ENCODE measurements around the gene NDUFAF8. TPM values are rescaled to one million over a fixed set of nuclear protein-coding genes. Genes with fewer than 3 reads are reported as not detected.

Gene NDUFAF8
- total and polyA plus RNA-seq, 2 donors (not counting 1 experiment from before 2014, with no cell fraction given): 41.7 to 42.6 TPM

GRCh38 chr17:81270279-81270678, 31.2 kb downstream of the NDUFAF8 start:
- Mint-ChIP-seq H3K27ac (no peak overlapping the region), H3K4me1 (no peaks in the 10 kb centered on the region), H3K9me3 (ENCODE audit: insufficient read depth) (no peaks in the 10 kb centered on the region), H3K4me3 (no peak overlapping the region), H3K27me3 (no peaks in the 10 kb centered on the region)
- WGBS (ENCODE audit: insufficient coverage): 90% methylated on average over 18 of the region's 18 CpGs
- ChIA-PET CTCF (no interaction called here), POLR2A (no interaction called here)
- H3K4me2 ChIP-seq (replicated peaks; ENCODE audit: low read depth, low read length, poor library complexity, severe bottlenecking): no peak overlapping the region
- H3K4me3 ChIP-seq (ENCODE audit: control extremely low read depth in 1 of 5, extremely low read depth in 1 of 5, insufficient read depth in 1 of 5, low read depth in 2 of 5, low read length in 4 of 5): no peak overlapping the region
- DNase-seq (no peak), ATAC-seq (ENCODE audit: low read depth) (no peak)
- H3K27me3 ChIP-seq (replicated peaks in 1 of 4; ENCODE audit: control extremely low read depth in 1 of 4, control insufficient read depth in 3 of 4, insufficient read depth in 4 of 4, low read length in 3 of 4): no peaks in the 10 kb centered on the region
- H3K27ac ChIP-seq (ENCODE audit: low read length in 2 of 2): no peak overlapping the region
- H3K4me1 ChIP-seq (ENCODE audit: control insufficient read depth in 2 of 2, insufficient read depth in 2 of 2, low read length in 2 of 2): no peaks in the 10 kb centered on the region
- H2AFZ ChIP-seq (ENCODE audit: insufficient read depth, low read depth, low read length, poor library complexity, severe bottlenecking): no peak overlapping the region
- no peak overlapping the region for H3K9ac ChIP-seq (ENCODE audit: low read length)
- intact Hi-C loops (cut with micrococcal nuclease): no loop called here
- no peak for TF ChIP-seq CTCF (IDR thresholded peaks at IDR 0.05)
- peaks cover 0 to 62% of the 10 kb centered on the region in 2 experiments for H3K36me3 ChIP-seq (replicated peaks in 1 of 2; ENCODE audit: control extremely low read depth in 1 of 2, control insufficient read depth in 1 of 2, extremely low read depth in 1 of 2, insufficient read depth in 2 of 2, low read length in 1 of 2)
- H4K20me1 ChIP-seq (ENCODE audit: control insufficient read depth, insufficient read depth, low read length, poor library complexity, severe bottlenecking): peaks cover 6% of the 10 kb centered on the region
- H3K79me2 ChIP-seq (ENCODE audit: control insufficient read depth, insufficient read depth, low read length): peaks cover 5% of the 10 kb centered on the region
- no peaks in the 10 kb centered on the region for H3K9me3 ChIP-seq (ENCODE audit: control extremely low read depth in 1 of 3, control insufficient read depth in 2 of 3, insufficient read depth in 1 of 3, low read length in 2 of 3)

- H3K79me2 ChIP-seq (ENCODE audit: control insufficient read depth, insufficient read depth, low read length): peaks cover 10% of the 10 kb centered on the region
- H3K4me1 Mint-ChIP-seq: no peaks in the 10 kb centered on the region
- no peak overlapping the region for H3K27ac Mint-ChIP-seq
- H3K27me3 ChIP-seq (replicated peaks in 1 of 4; ENCODE audit: control extremely low read depth in 1 of 4, control insufficient read depth in 3 of 4, insufficient read depth in 4 of 4, low read length in 3 of 4): no peaks in the 10 kb centered on the region
- no peaks in the 10 kb centered on the region for H3K9me3 Mint-ChIP-seq (ENCODE audit: insufficient read depth)
- ATAC-seq (ENCODE audit: low read depth) (no peak), DNase-seq (no peak)
- H2AFZ ChIP-seq (ENCODE audit: insufficient read depth, low read depth, low read length, poor library complexity, severe bottlenecking): no peak overlapping the region
- no peak overlapping the region for H3K4me2 ChIP-seq (replicated peaks; ENCODE audit: low read depth, low read length, poor library complexity, severe bottlenecking)
- no peak overlapping the region for H3K9ac ChIP-seq (ENCODE audit: low read length)
- TF ChIP-seq CTCF (IDR thresholded peaks at IDR 0.05) (no peak), EZH2 (IDR thresholded peaks at IDR 0.05; ENCODE audit: borderline replicate concordance, insufficient read depth, low read depth, low read length, poor library complexity, severe bottlenecking) (no peak)
- WGBS (ENCODE audit: insufficient coverage): 97% methylated on average over 11 of the region's 12 CpGs
- ChIA-PET CTCF (no interaction called here), POLR2A (no interaction called here)
- peaks cover 0 to 63% of the 10 kb centered on the region in 2 experiments for H3K36me3 ChIP-seq (replicated peaks in 1 of 2; ENCODE audit: control extremely low read depth in 1 of 2, control insufficient read depth in 1 of 2, extremely low read depth in 1 of 2, insufficient read depth in 2 of 2, low read length in 1 of 2)
- no peak overlapping the region for H3K27ac ChIP-seq (ENCODE audit: low read length in 2 of 2)
- intact Hi-C loops (cut with micrococcal nuclease): no loop called here
- H3K4me3 ChIP-seq (ENCODE audit: control extremely low read depth in 1 of 5, extremely low read depth in 1 of 5, insufficient read depth in 1 of 5, low read depth in 2 of 5, low read length in 4 of 5): no peak overlapping the region
- H3K4me1 ChIP-seq (ENCODE audit: control insufficient read depth in 2 of 2, insufficient read depth in 2 of 2, low read length in 2 of 2): no peaks in the 10 kb centered on the region
- no peaks in the 10 kb centered on the region for H3K27me3 Mint-ChIP-seq
- H3K4me3 Mint-ChIP-seq: no peak overlapping the region
- H3K9me3 ChIP-seq (ENCODE audit: control extremely low read depth in 1 of 3, control insufficient read depth in 2 of 3, insufficient read depth in 1 of 3, low read length in 2 of 3): no peaks in the 10 kb centered on the region
- peaks cover 6% of the 10 kb centered on the region for H4K20me1 ChIP-seq (ENCODE audit: control insufficient read depth, insufficient read depth, low read length, poor library complexity, severe bottlenecking)
These were observed 32.1 kb downstream of the NDUFAF8 start for GRCh38 chr17:81271226-81271625.

Measured in B cell (primary cell).